C4-2B (cell line): ENCODE results near the gene MAPK8IP2.

ENCODE experiments used
- H3K27ac ChIP-seq: fragments of 450-650 bp; 2 replicates; pipeline ENCODE4 v1.5.1; 2017
- ZFX ChIP-seq: fragments of 450-650 bp; IDR thresholded peaks from 2 replicates; pipeline ENCODE4 v1.6.1; 2017
- TF ChIP-seq, protein P1 (sequence below): fragments of 450-650 bp; conservative IDR thresholded peaks from 2 replicates; pipeline ENCODE4 v1.5.1; 2017; ENCODE audit warnings: mild to moderate bottlenecking

Gene MAPK8IP2

DNA sequence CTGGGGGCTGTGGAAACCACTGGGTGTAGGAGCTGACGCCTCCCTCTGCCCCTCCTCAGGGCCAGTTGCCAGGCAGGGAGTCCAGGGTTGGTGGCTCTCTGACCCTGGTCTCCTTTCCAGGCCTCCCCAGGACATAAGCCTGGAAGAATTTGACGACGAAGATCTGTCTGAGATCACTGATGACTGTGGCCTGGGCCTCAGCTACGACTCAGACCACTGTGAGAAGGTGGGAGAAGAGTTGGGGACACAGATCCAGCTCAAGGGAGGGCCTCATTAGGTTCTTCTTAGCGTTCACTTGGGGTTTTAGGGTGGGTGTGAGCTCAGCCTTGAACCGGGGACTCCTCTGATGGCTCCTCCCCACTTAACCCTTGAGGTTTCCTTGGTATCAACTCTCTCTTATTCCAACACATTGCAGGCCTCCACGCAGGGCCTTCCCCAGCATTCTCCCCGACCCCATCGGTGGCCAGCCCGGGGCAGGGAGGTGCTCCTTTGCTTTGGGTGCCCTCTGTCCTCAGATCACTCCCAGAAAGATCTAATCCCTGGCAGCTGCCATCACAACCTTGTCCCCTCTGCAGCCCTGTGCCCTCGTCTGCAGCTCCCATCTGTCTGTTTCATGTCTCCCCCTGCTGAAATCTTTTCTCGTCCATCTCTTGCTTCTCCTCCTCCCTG is 1.2 kb downstream of the MAPK8IP2 start:
- TF ChIP-seq ZFX = no peak

DNA sequence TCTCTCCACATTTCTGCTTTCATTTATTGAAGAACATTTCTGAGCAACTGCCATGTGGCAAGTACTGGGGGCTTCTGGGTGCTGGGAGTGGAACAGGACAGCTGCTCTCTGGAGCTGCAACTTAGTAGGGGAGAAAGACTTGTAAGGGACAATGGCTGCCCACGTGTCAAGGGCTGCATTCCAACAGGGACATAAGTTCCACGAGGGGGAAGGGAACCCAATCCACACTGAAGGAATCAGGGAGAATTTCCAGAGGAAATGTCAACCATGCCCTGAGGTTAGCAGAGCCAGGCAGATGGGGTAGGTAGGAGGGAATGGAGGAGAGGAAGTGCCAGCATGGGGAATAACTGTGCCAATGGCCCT is 1.7 kb downstream of the MAPK8IP2 start:
- no peak overlapping the region for H3K27ac ChIP-seq
- no peak for TF ChIP-seq ZFX
- TF ChIP-seq, protein P1, sequence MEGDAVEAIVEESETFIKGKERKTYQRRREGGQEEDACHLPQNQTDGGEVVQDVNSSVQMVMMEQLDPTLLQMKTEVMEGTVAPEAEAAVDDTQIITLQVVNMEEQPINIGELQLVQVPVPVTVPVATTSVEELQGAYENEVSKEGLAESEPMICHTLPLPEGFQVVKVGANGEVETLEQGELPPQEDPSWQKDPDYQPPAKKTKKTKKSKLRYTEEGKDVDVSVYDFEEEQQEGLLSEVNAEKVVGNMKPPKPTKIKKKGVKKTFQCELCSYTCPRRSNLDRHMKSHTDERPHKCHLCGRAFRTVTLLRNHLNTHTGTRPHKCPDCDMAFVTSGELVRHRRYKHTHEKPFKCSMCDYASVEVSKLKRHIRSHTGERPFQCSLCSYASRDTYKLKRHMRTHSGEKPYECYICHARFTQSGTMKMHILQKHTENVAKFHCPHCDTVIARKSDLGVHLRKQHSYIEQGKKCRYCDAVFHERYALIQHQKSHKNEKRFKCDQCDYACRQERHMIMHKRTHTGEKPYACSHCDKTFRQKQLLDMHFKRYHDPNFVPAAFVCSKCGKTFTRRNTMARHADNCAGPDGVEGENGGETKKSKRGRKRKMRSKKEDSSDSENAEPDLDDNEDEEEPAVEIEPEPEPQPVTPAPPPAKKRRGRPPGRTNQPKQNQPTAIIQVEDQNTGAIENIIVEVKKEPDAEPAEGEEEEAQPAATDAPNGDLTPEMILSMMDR = no peak

More for the DNA sequence above, 1.2 kb downstream of the MAPK8IP2 start:
- no peak overlapping the region; the same call in 1 of the 2 replicates for H3K27ac ChIP-seq

DNA sequence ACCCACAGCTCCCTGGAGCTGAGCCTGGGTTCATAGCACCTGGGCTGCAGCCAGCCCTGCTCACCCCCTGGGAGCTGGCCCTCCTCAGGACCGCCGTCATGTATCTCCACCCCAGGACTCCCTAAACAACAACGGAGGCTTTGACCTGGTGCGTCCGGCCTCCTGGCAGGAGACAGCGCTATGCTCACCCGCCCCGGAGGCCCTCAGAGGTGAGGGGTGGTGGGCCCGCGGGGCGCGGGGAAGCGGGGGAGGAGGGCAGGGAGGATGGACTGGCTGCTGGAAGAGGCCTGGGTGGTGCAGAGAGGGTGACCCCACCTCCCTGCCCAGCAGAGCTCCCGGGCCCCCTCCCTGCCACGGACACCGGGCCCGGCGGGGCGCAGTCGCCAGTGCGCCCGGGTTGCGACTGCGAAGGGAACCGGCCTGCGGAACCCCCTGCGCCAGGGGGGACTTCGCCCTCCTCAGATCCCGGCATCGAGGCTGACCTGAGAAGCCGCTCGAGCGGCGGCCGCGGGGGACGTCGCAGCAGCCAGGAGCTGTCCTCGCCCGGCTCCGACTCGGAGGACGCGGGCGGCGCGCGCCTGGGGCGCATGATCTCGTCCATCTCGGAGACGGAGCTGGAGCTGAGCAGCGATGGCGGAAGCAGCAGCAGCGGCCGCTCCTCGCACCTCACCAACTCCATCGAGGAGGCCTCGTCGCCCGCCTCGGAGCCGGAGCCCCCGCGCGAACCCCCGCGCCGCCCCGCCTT is 3.1 kb downstream of the MAPK8IP2 start:
- H3K27ac ChIP-seq = no peak overlapping the region
- TF ChIP-seq ZFX = no peak
- TF ChIP-seq, protein P1 = no peak

DNA sequence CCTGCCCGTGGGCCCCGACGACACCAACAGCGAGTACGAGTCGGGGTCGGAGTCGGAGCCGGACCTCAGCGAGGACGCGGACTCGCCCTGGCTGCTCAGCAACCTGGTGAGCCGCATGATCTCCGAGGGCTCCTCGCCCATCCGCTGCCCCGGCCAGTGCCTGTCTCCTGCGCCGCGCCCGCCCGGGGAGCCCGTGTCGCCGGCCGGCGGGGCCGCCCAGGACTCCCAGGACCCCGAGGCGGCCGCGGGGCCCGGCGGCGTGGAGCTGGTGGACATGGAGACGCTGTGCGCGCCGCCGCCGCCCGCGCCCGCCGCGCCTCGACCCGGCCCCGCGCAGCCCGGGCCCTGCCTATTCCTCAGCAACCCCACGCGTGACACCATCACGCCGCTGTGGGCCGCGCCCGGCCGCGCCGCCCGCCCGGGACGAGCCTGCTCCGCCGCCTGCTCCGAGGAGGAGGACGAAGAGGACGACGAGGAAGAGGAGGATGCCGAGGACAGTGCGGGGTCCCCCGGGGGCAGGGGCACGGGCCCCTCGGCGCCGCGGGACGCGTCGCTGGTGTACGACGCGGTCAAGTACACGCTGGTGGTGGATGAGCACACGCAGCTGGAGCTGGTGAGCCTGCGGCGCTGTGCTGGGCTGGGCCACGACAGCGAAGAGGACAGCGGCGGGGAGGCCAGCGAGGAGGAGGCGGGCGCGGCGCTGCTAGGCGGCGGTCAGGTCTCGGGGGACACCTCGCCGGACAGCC is 3.8 kb downstream of the MAPK8IP2 start:
- no peak overlapping the region for H3K27ac ChIP-seq
- TF ChIP-seq ZFX = no peak
- TF ChIP-seq, protein P1 = no peak

DNA sequence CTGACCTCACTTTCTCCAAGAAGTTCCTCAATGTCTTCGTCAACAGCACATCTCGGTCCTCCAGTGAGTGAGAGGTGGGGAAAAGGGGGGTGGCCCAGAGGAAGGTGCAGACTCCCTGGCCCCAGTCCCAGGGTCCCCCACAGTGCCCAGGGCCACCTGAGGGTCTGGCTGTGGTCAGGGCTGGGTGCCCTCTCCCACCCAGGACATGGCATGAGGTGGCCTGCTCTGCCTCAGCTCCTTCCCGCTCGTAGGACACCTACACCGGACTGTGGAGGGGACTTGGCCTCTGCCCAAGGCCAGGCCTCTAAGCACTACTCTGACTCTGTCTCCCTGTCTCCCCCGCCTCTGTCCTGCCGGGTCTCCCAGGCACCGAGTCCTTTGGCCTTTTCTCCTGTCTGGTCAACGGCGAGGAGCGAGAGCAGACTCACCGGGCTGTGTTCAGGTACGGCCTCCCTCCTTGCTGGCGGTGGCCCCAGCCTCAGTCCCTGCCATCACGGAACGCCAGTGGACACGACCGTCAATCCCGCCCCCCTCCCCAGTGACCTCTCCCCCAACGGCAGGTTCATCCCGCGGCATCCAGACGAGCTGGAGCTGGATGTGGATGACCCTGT is 4.5 kb downstream of the MAPK8IP2 start:
- TF ChIP-seq ZFX = no peak
- TF ChIP-seq, protein P1 = no peak
- H3K27ac ChIP-seq = no peak overlapping the region

DNA sequence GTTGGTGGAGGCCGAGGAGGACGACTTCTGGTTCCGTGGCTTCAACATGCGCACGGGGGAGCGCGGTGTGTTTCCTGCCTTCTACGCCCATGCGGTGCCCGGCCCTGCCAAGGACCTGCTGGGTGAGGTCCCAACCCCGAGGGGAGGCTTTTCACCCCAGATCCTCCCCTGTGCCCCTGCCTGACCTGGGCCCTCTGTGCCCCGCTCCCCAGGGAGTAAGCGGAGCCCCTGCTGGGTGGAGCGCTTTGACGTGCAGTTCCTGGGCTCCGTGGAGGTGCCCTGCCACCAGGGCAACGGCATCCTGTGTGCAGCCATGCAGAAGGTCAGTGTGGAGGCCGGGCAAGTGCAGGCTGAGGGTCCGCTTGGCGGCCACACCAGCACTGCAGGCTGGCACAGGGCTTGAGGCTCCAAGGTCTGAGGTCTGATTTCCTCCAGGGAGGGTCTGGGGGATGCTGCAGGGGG is 5.1 kb downstream of the MAPK8IP2 start:
- no peak overlapping the region for H3K27ac ChIP-seq
- no peak for TF ChIP-seq ZFX
- TF ChIP-seq, protein P1 = no peak

DNA sequence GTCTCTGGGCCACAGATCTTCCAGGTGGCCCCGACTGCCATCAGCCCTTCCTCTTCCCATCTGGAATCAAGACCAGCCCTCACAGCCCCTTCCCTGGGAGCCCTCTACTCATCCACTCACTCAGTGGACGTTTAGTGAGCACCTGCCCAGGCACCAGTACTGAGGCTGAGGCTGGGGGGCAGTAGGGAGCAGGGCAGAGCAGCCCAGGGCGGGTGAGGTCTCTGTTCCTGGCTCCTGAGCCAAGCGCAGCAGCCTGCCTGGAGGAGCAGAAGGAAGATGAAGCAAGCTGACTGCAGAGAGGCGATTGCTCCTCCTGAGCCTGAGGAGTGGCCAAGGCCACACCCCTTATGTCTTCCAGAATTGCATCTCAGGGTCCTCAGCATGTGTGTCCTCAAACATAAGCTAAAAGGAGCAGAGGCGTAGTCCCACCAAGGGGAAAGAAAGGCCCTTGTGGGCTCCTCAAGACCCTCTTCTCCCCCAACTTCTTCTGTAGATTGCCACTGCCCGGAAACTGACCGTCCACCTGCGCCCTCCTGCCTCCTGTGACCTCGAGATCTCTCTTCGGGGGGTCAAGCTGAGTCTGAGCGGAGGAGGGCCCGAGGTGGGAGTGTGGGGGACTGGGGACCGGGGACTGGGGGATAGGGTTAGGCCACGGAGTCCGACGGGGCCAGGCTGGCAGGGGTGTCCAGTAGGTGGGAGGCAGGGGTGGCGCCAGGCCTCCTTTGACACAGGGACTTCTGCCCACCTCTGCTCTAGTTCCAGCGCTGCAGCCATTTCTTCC is 5.8 kb downstream of the MAPK8IP2 start:
- H3K27ac ChIP-seq = no peak overlapping the region
- no peak for TF ChIP-seq ZFX
- TF ChIP-seq, protein P1 = no peak; the same call in 1 of the 2 replicates
